T-cell (primary cell): Measurements from ENCODE around the gene ORC5. TPM values are rescaled to one million over a fixed set of nuclear protein-coding genes. Genes with fewer than 3 reads are reported as not detected.

ENCODE experiments used
- ATAC-seq, 4 experiments: fragments of 200-7000 bp in 3 of 4; fragments of 150-1000 bp in 1 of 4; cut with Tn5 transposase; replicated peaks in 1 of 4; 1 replicate in 3 of 4; 2 replicates in 1 of 4; pipeline ENCODE4 v1.10.0; 2021; ENCODE audit warnings: moderate library complexity in 3 of 4, mild to moderate bottlenecking in 2 of 4, moderate number of reproducible peaks in 1 of 4
- CTCF ChIA-PET, 2 donors: fragments of 300-600 bp; sonication (Branson Sonifier 250); formaldehyde crosslinking; loops; one replicate each; lab custom pipeline; 2022; ENCODE audit warnings: antibody characterized with exemption in 2 of 2; lab: Charles Lee
- POLR2A ChIA-PET, 2 donors: fragments of 300-600 bp; sonication (Branson Sonifier 250); formaldehyde crosslinking; loops; one replicate each; lab custom pipeline; 2022; ENCODE audit warnings: antibody characterized with exemption in 2 of 2; lab: Charles Lee
- DNase-seq, 35 experiments: peaks; one replicate each; pipeline versions ENCODE4 v3.0.0 to v3.0.0-alpha.2; 2013 to 2023
- H3K27ac ChIP-seq: one replicate; pipeline ENCODE4 v1.5.1; 2013; ENCODE audit warnings: low read length
- H3K27me3 ChIP-seq, 2 experiments: replicated peaks in 1 of 2; 1 replicate in 1 of 2; 2 replicates in 1 of 2; pipeline versions ENCODE4 v1.6.1 to v1.7.0; 2013; ENCODE audit warnings: low read length in 1 of 2, mixed read lengths in 1 of 2; ENCODE audit not compliant: control insufficient read depth in 2 of 2, insufficient read depth in 2 of 2; ENCODE audit errors: extremely low read depth in 1 of 2
- H3K36me3 ChIP-seq, 2 donors: 1 replicate in 1 of 2; 2 replicates in 1 of 2; pipeline versions ENCODE4 v1.6.1 to v1.7.0; 2013; ENCODE audit warnings: low read length in 1 of 2; ENCODE audit not compliant: control insufficient read depth in 2 of 2, insufficient read depth in 1 of 2; ENCODE audit errors: extremely low read depth in 1 of 2
- H3K4me1 ChIP-seq, 2 experiments: 1 replicate in 1 of 2; 2 replicates in 1 of 2; pipeline versions ENCODE4 v1.6.1 to v1.7.0; 2013; ENCODE audit warnings: low read length in 2 of 2, mixed read lengths in 1 of 2; ENCODE audit not compliant: insufficient read depth in 2 of 2, control insufficient read depth in 1 of 2; ENCODE audit errors: extremely low read depth in 1 of 2
- H3K4me3 ChIP-seq, 2 donors: 1 replicate in 1 of 2; 2 replicates in 1 of 2; pipeline versions ENCODE4 v1.5.1 to v1.7.0; 2013; ENCODE audit warnings: mild to moderate bottlenecking in 2 of 2, low read length in 1 of 2, moderate library complexity in 1 of 2; ENCODE audit not compliant: control insufficient read depth in 1 of 2; ENCODE audit errors: extremely low read depth in 1 of 2
- H3K9me3 ChIP-seq: 2 replicates; pipeline ENCODE4 v1.7.0; 2013
- H3K27ac Mint-ChIP-seq, 2 donors: one replicate each; pipeline ENCODE4 v1.8.0; 2020 to 2021; ENCODE audit warnings: mild to moderate bottlenecking in 2 of 2, mixed read lengths in 2 of 2
- H3K27me3 Mint-ChIP-seq, 2 donors: one replicate each; pipeline ENCODE4 v1.8.0; 2021 to 2022; ENCODE audit warnings: mixed read lengths in 2 of 2
- H3K36me3 Mint-ChIP-seq: one replicate; pipeline ENCODE4 v1.8.0; 2021; ENCODE audit warnings: mixed read lengths
- H3K4me1 Mint-ChIP-seq, 3 donors: one replicate each; pipeline ENCODE4 v1.8.0; 2020 to 2022; ENCODE audit warnings: mixed read lengths in 3 of 3, mild to moderate bottlenecking in 1 of 3
- H3K4me3 Mint-ChIP-seq, 3 donors: one replicate each; pipeline ENCODE4 v1.8.0; 2020 to 2022; ENCODE audit warnings: mild to moderate bottlenecking in 3 of 3, mixed read lengths in 3 of 3, moderate library complexity in 3 of 3
- H3K9me3 Mint-ChIP-seq, 3 donors: one replicate each; pipeline ENCODE4 v1.8.0; 2020 to 2022; ENCODE audit warnings: mixed read lengths in 3 of 3
- WGBS: methylation state at CpG from one replicate; pipeline ENCODE4 v1.1.5; 2013; ENCODE audit warnings: missing lambda C conversion rate; ENCODE audit not compliant: insufficient coverage; 5-methylcytosine and 5-hydroxymethylcytosine counted together
- total RNA-seq, 35 experiments: library from RNA in 6 of 35; stranded (reverse) in 6 of 35; fragments of 120-200 nt in 1 of 35; gene quantifications; one replicate each; pipeline versions ENCODE4 v1.2.1 to v1.2.4 and lab custom pipeline; 2013 to 2026

ORC5 gene
- total RNA-seq, 5 donors from 2014 or later (not counting 1 experiment from before 2014, with no cell fraction given): 10.4 to 26.9 (median 25.3) TPM

DNA sequence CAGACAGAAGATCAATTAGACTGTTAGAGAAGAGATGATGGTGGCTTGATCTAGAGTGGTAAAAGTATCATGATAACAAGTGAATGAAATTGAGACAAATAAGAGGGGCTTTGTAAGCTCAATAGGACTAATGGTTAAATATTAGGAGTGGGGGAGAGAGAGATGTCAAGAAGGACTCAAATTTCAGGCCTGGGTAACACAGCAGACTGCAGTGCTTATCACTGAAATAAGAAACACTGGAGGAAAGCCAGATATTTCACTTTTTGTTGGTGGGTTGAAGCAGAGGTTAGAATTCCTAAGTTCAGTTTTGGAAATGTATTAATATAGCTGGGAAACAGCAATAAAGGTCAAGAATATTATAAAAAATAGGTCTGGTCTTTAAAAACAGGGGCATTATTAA, 74.6 kb downstream of the ORC5 start:
- Histone ChIP-seq H3K27ac (no peak overlapping the region), H3K36me3 (peaks cover 11 to 37% of the 10 kb centered on the region in 2 donors), H3K4me1 (no peaks in the 10 kb centered on the region), H3K4me3 (no peak overlapping the region), H3K27me3 (no peaks in the 10 kb centered on the region), H3K9me3 (no peaks in the 10 kb centered on the region)
- POLR2A ChIA-PET: no interaction called here
- Mint-ChIP-seq H3K27me3 (no peaks in the 10 kb centered on the region), H3K9me3 (peaks cover 0 to 7% (median 0%) of the 10 kb centered on the region in 3 donors), H3K4me3 (no peak overlapping the region), H3K27ac (no peak overlapping the region), H3K36me3 (peaks cover 38% of the 10 kb centered on the region), H3K4me1 (no peaks in the 10 kb centered on the region)
- CTCF ChIA-PET: no interaction called here
- DNase-seq (no peak), ATAC-seq (no peak)

DNA sequence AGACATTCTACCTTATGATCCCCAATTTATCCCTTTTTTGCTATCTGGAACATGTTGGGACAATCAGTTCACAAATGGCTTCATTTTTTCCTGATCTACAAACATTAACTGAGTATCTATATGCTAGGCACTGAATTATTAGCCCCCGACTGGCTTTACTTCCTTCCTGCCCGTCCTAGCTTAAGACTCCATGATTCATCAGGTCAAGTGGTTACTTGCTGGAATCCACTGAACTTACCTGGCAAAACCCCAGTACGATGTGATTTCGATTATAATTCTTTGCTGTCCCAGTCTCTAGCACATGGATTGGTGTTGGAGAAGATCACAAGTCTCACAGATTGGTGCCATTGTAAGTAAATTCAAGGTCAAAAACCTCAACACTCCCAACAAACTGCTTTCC, 77.1 kb downstream of the ORC5 start:
- Histone ChIP-seq H3K9me3 (no peaks in the 10 kb centered on the region), H3K27me3 (no peaks in the 10 kb centered on the region), H3K36me3 (peaks cover 5 to 29% of the 10 kb centered on the region in 2 donors), H3K4me3 (no peak overlapping the region), H3K27ac (no peak overlapping the region), H3K4me1 (no peaks in the 10 kb centered on the region)
- no peak for ATAC-seq
- Mint-ChIP-seq H3K36me3 (peaks cover 45% of the 10 kb centered on the region), H3K27ac (no peak overlapping the region), H3K4me3 (no peak overlapping the region), H3K4me1 (no peaks in the 10 kb centered on the region), H3K9me3 (peaks cover 0 to 7% (median 0%) of the 10 kb centered on the region in 3 donors), H3K27me3 (no peaks in the 10 kb centered on the region)
- CTCF ChIA-PET: no interaction called here
- POLR2A ChIA-PET: no interaction called here
- DNase-seq: no peak
- WGBS: 94% methylated on average over 2 of the region's 4 CpGs

GRCh38 chr7:104127204-104127603, 80.6 kb downstream of the ORC5 start:
- no peak overlapping the region for H3K27ac ChIP-seq
- Mint-ChIP-seq H3K27ac (no peak overlapping the region), H3K4me1 (no peaks in the 10 kb centered on the region), H3K4me3 (no peak overlapping the region), H3K9me3 (peaks cover 2 to 13% (median 6%) of the 10 kb centered on the region in 3 donors), H3K27me3 (no peaks in the 10 kb centered on the region), H3K36me3 (peaks cover 65% of the 10 kb centered on the region)
- ATAC-seq (no peak), DNase-seq (no peak)
- H3K4me3 ChIP-seq: no peak overlapping the region
- no peaks in the 10 kb centered on the region for H3K4me1 ChIP-seq
- ChIA-PET CTCF (interaction anchor here in 1 of 2 donors (0.7 kb wide), 1 partner anchor 11 kb away, joined by 4 read pairs; no protein-coding TSS in a partner anchor), POLR2A (no interaction called here)
- no CpG with 5 or more reads among the region's 2 CpGs for WGBS
- no peaks in the 10 kb centered on the region for H3K27me3 ChIP-seq
- no peaks in the 10 kb centered on the region for H3K9me3 ChIP-seq
- peaks cover 16 to 26% of the 10 kb centered on the region in 2 donors for H3K36me3 ChIP-seq

GRCh38 chr7:104126411-104126841, 81.4 kb downstream of the ORC5 start:
- peaks cover 69% of the 10 kb centered on the region for H3K36me3 Mint-ChIP-seq

GRCh38 chr7:104124893-104125477, 82.8 kb downstream of the ORC5 start:
- no CpG with 5 or more reads among the region's 4 CpGs for WGBS
- no peak overlapping the region for H3K4me3 Mint-ChIP-seq
- H3K4me1 Mint-ChIP-seq: no peaks in the 10 kb centered on the region
- Histone ChIP-seq H3K36me3 (peaks cover 11 to 15% of the 10 kb centered on the region in 2 donors), H3K27ac (no peak overlapping the region), H3K27me3 (no peaks in the 10 kb centered on the region), H3K4me3 (no peak overlapping the region), H3K9me3 (no peaks in the 10 kb centered on the region), H3K4me1 (no peaks in the 10 kb centered on the region)
- H3K9me3 Mint-ChIP-seq: peaks cover 13 to 21% (median 14%) of the 10 kb centered on the region in 3 donors
- no peak for DNase-seq
- ChIA-PET CTCF (no interaction called here), POLR2A (no interaction called here)
- H3K27ac Mint-ChIP-seq: no peak overlapping the region
- ATAC-seq: no peak
- H3K36me3 Mint-ChIP-seq: peaks cover 55% of the 10 kb centered on the region
- H3K27me3 Mint-ChIP-seq: no peaks in the 10 kb centered on the region

More at GRCh38 chr7:104126411-104126841, 81.4 kb downstream of the ORC5 start:
- Histone ChIP-seq H3K27me3 (no peaks in the 10 kb centered on the region), H3K27ac (no peak overlapping the region), H3K36me3 (peaks cover 16 to 26% of the 10 kb centered on the region in 2 donors), H3K9me3 (no peaks in the 10 kb centered on the region), H3K4me1 (no peaks in the 10 kb centered on the region), H3K4me3 (no peak overlapping the region)
- H3K4me1 Mint-ChIP-seq: no peaks in the 10 kb centered on the region
- CTCF ChIA-PET: interaction anchor here in 1 of 2 donors (0.7 kb wide), 1 partner anchor 633 kb away, joined by 6 read pairs; no protein-coding TSS in a partner anchor
- ATAC-seq (no peak), DNase-seq (no peak)
- POLR2A ChIA-PET: interaction anchor here (0.6 to 0.7 kb wide), 3 partner anchors 10 to 22 kb away, joined by 3 to 9 read pairs (median 5); no protein-coding TSS in a partner anchor
- no peak overlapping the region for H3K27ac Mint-ChIP-seq
- H3K4me3 Mint-ChIP-seq: no peak overlapping the region
- H3K9me3 Mint-ChIP-seq: peaks cover 7 to 21% (median 14%) of the 10 kb centered on the region in 3 donors
- H3K27me3 Mint-ChIP-seq: no peaks in the 10 kb centered on the region
- 96% methylated on average over 3 of the region's 4 CpGs for WGBS

DNA sequence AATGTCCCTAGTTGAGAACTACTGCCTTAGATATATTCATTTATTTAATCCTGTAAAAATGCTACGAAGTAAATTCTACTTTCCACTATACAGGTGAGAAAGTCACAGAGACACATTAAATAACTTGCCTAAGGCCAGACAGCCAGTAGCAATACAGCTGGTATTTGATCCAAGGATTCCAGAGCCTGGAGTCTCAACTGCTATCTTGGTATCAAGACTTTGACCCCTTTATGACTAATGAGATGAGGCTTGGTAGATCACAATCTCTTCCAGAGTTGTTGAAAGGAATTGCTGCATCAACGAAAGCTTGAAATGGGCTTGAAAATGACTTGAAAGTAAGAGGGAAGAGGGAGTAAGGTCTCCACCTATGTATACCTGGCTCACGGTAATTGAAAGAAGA, 83.3 kb downstream of the ORC5 start:
- no peak overlapping the region for H3K4me3 ChIP-seq
- H3K27ac ChIP-seq: no peak overlapping the region
- peaks cover 11 to 15% of the 10 kb centered on the region in 2 donors for H3K36me3 ChIP-seq
- Mint-ChIP-seq H3K36me3 (peaks cover 51% of the 10 kb centered on the region), H3K9me3 (peaks cover 13 to 21% (median 14%) of the 10 kb centered on the region in 3 donors), H3K27ac (no peak overlapping the region), H3K4me3 (no peak overlapping the region), H3K27me3 (no peaks in the 10 kb centered on the region), H3K4me1 (no peaks in the 10 kb centered on the region)
- H3K9me3 ChIP-seq: no peaks in the 10 kb centered on the region
- CTCF ChIA-PET: no interaction called here
- no CpG with 5 or more reads among the region's 3 CpGs for WGBS
- ATAC-seq (no peak), DNase-seq (no peak)
- POLR2A ChIA-PET: no interaction called here
- H3K27me3 ChIP-seq: no peaks in the 10 kb centered on the region
- H3K4me1 ChIP-seq: no peaks in the 10 kb centered on the region
